OCI-LY1 (cell line): Measurements from ENCODE around the gene CNTNAP2.

Source experiments
- H2AFZ ChIP-seq: fragments of 200-600 bp; sonication (generic), shearing (Covaris generic); 2 replicates; pipeline ENCODE4 v1.6.0; 2014; ENCODE audit warnings: antibody characterized with exemption, mild to moderate bottlenecking, low read length
- H3F3A ChIP-seq: fragments of 200-600 bp; sonication (generic), shearing (Covaris generic); 2 replicates; pipeline ENCODE4 v1.6.0; 2014; ENCODE audit warnings: mild to moderate bottlenecking, antibody characterized with exemption, low read length, moderate library complexity; ENCODE audit not compliant: insufficient read depth
- H3K27ac ChIP-seq: fragments of 200-600 bp; sonication (generic); 2 replicates; pipeline ENCODE4 v1.5.1; 2014; ENCODE audit warnings: low read length, mixed run types, mild to moderate bottlenecking, low read depth; ENCODE audit not compliant: poor library complexity, severe bottlenecking
- H3K27me3 ChIP-seq: fragments of 200-600 bp; sonication (generic); 2 replicates; pipeline ENCODE4 v1.6.0; 2014; ENCODE audit warnings: antibody characterized with exemption, mild to moderate bottlenecking, low read length, moderate library complexity; ENCODE audit not compliant: insufficient read depth
- H3K36me3 ChIP-seq: fragments of 200-600 bp; sonication (generic); 2 replicates; pipeline ENCODE4 v1.6.1; 2014; ENCODE audit warnings: mild to moderate bottlenecking, antibody characterized with exemption, low read length, moderate library complexity, mixed read lengths; ENCODE audit not compliant: insufficient read depth
- H3K4me1 ChIP-seq: fragments of 200-600 bp; sonication (generic); 2 replicates; pipeline ENCODE4 v1.5.1; 2014; ENCODE audit warnings: mild to moderate bottlenecking, low read length, moderate library complexity; ENCODE audit not compliant: insufficient read depth, severe bottlenecking
- H3K4me2 ChIP-seq: fragments of 200-600 bp; sonication (generic), shearing (Covaris generic); 2 replicates; pipeline ENCODE4 v1.6.1; 2014; ENCODE audit warnings: low read length
- H3K4me3 ChIP-seq: fragments of 200-600 bp; sonication (generic); 2 replicates; pipeline ENCODE4 v1.5.1; 2014; ENCODE audit warnings: low read length, low read depth, mild to moderate bottlenecking, mixed read lengths; ENCODE audit not compliant: poor library complexity, severe bottlenecking
- H3K79me2 ChIP-seq: fragments of 200-600 bp; shearing (Covaris generic); 2 replicates; pipeline ENCODE4 v1.6.1; 2016; ENCODE audit warnings: mixed run types, low read length, mixed read lengths; ENCODE audit not compliant: insufficient read depth
- H3K9ac ChIP-seq: fragments of 200-600 bp; sonication (generic), shearing (Covaris generic); 2 replicates; pipeline ENCODE4 v1.6.1; 2014; ENCODE audit warnings: mild to moderate bottlenecking, low read length, mixed read lengths
- H3K9me2 ChIP-seq: fragments of 200-600 bp; sonication (generic), shearing (Covaris generic); 2 replicates; pipeline ENCODE4 v1.6.1; 2014; ENCODE audit warnings: low read depth, mild to moderate bottlenecking, low read length, mixed read lengths
- H3K9me3 ChIP-seq: fragments of 200-600 bp; shearing (Covaris generic); 2 replicates; pipeline ENCODE4 v1.6.1; 2014; ENCODE audit warnings: low read length, mixed read lengths
- H4K20me1 ChIP-seq: fragments of 200-600 bp; sonication (generic), shearing (Covaris generic); 2 replicates; pipeline ENCODE4 v1.6.0; 2016; ENCODE audit warnings: mild to moderate bottlenecking, low read length; ENCODE audit not compliant: insufficient read depth
- CTCF ChIP-seq: fragments of 200-600 bp; sonication (generic), shearing (Covaris generic); IDR thresholded peaks from 2 replicates; pipeline ENCODE4 v1.5.1; 2017; ENCODE audit warnings: mild to moderate bottlenecking, antibody characterized with exemption, low read length, moderate library complexity, mixed read lengths
- EZH2 ChIP-seq: fragments of 200-600 bp; sonication (generic), shearing (Covaris generic); IDR thresholded peaks from 2 replicates; pipeline ENCODE4 v1.8.0; 2017; ENCODE audit warnings: borderline replicate concordance, mixed run types, mild to moderate bottlenecking, antibody characterized with exemption, low read length, moderate library complexity, mixed read lengths

The CNTNAP2 gene

GRCh38 chr7:147636553-147636952, 1520.0 kb downstream of the CNTNAP2 start:
- H3K4me2 ChIP-seq: no peak overlapping the region
- H3K4me3 ChIP-seq: no peak overlapping the region
- TF ChIP-seq CTCF (no peak), EZH2 (no peak)
- no peaks in the 10 kb centered on the region for H3F3A ChIP-seq
- H3K27ac ChIP-seq: no peak overlapping the region
- no peak overlapping the region for H2AFZ ChIP-seq
- H3K36me3 ChIP-seq: no peaks in the 10 kb centered on the region
- no peaks in the 10 kb centered on the region for H3K9me2 ChIP-seq
- no peak overlapping the region for H3K9ac ChIP-seq
- H3K79me2 ChIP-seq: no peaks in the 10 kb centered on the region
- no peaks in the 10 kb centered on the region for H3K9me3 ChIP-seq
- H4K20me1 ChIP-seq: no peaks in the 10 kb centered on the region
- H3K4me1 ChIP-seq: no peaks in the 10 kb centered on the region
- no peaks in the 10 kb centered on the region for H3K27me3 ChIP-seq

- Histone ChIP-seq H3K4me1 (no peaks in the 10 kb centered on the region), H2AFZ (no peak overlapping the region), H3K9ac (no peak overlapping the region), H4K20me1 (no peaks in the 10 kb centered on the region), H3F3A (no peaks in the 10 kb centered on the region), H3K27ac (no peak overlapping the region), H3K4me2 (no peak overlapping the region), H3K9me2 (no peaks in the 10 kb centered on the region), H3K27me3 (no peaks in the 10 kb centered on the region), H3K4me3 (no peak overlapping the region), H3K79me2 (no peaks in the 10 kb centered on the region), H3K9me3 (no peaks in the 10 kb centered on the region), H3K36me3 (no peaks in the 10 kb centered on the region)
- no peak for TF ChIP-seq CTCF
- TF ChIP-seq EZH2: no peak
Measured at GRCh38 chr7:147638566-147638965, 1522.0 kb downstream of the CNTNAP2 start.

- Histone ChIP-seq H3K9ac (no peak overlapping the region), H3F3A (no peaks in the 10 kb centered on the region), H3K36me3 (no peaks in the 10 kb centered on the region), H3K9me2 (no peaks in the 10 kb centered on the region), H2AFZ (no peak overlapping the region), H3K4me2 (no peak overlapping the region), H3K9me3 (no peaks in the 10 kb centered on the region), H3K79me2 (no peaks in the 10 kb centered on the region), H3K27ac (no peak overlapping the region), H3K4me1 (no peaks in the 10 kb centered on the region), H4K20me1 (no peaks in the 10 kb centered on the region), H3K4me3 (no peak overlapping the region), H3K27me3 (no peaks in the 10 kb centered on the region)
- TF ChIP-seq CTCF: no peak
- no peak for TF ChIP-seq EZH2
Measured at GRCh38 chr7:147639037-147639436, 1522.4 kb downstream of the CNTNAP2 start.
